ENCODE measurements around the gene GALNT2. TPM values are rescaled to one million over a fixed set of nuclear protein-coding genes. Genes with fewer than 3 reads are reported as not detected.

The GALNT2 gene
- total and polyA plus RNA-seq, 2 of the 4 experiments (the other 2 are of a cell fraction) = 50.4 to 189 TPM

DNA sequence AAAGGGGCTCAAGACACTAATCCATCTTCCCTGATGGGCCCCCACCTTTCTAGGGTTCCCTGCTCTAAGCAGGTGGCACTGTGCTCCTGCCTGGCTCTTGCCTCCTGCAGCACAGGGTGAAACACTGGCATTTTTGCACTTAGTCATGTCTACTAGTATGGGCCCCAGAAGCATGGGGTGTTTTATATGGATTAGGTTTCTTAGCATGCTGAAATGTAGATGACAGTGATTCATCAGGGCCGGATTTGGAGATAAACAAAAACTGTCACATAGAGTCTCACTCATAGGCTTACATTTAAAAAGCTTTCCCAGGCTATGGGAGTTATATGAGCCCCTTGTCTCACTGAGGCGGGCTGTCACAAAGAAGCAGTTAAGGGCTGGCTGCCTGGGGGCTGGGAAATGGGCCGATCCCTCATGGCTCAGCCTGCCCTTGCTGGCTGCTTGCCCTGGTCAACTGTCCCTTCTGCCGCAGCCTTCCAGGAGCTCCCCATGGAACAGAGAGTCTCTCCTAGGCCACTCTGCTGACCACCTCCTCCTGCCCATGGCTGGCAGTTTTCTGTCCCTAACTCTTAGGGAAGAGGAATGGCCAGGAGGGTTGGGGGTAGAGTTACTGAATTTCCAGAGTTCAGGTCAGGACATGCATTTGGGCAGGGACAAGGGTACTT lies 6.5 kb downstream of the GALNT2 start:
- dilution Hi-C loops (cut with HindIII; ENCODE audit: low sequenced_read_pairs, unreplicated experiment) = no loop called here
- H2AFZ ChIP-seq (replicated peaks; ENCODE audit: low read length, poor library complexity) = no peak overlapping the region

More for the DNA sequence above, 6.5 kb downstream of the GALNT2 start:
- Histone ChIP-seq H3K27me3 (ENCODE audit: control insufficient read depth, insufficient read depth, low read length) (no peaks in the 10 kb centered on the region), H3K9me1 (ENCODE audit: insufficient read depth, low read length) (peaks cover 46% of the 10 kb centered on the region), H3K4ac (ENCODE audit: low read depth, low read length) (peak overlapping the region; percentile 74), H2BK15ac (ENCODE audit: low read depth, low read length) (peak overlapping the region; percentile 71; the same call in 1 of the 3 replicates), H4K8ac (ENCODE audit: low read depth in 2 of 2, low read length in 2 of 2) (peak overlapping the region in 1 of 2 experiments; percentile 57; a peak in 1 of 4 replicates), H4K20me1 (ENCODE audit: insufficient read depth, low read length) (peaks cover 76% of the 10 kb centered on the region), H2AK5ac (ENCODE audit: low read depth, low read length) (peak overlapping the region; percentile 66), H3K4me3 (ENCODE audit: insufficient read depth, low read depth, low read length) (no peak overlapping the region), H4K91ac (ENCODE audit: insufficient read depth, low read depth, low read length) (peak overlapping the region; percentile 76), H2AK9ac (replicated peaks; ENCODE audit: low read depth, low read length, poor library complexity) (no peak overlapping the region), H4K5ac (ENCODE audit: low read depth, low read length) (no peak overlapping the region), H3K9me3 (ENCODE audit: control insufficient read depth, insufficient read depth, low read length) (no peaks in the 10 kb centered on the region), H3K14ac (replicated peaks; ENCODE audit: low read depth, low read length) (peak overlapping the region; percentile 43), H3K56ac (ENCODE audit: extremely low read depth, insufficient read depth, low read length) (no peak overlapping the region), H3K79me1 (ENCODE audit: low read depth in 1 of 2, low read length in 2 of 2) (peaks cover 30 to 94% of the 10 kb centered on the region in 2 experiments), H3K18ac (ENCODE audit: low read depth, low read length) (no peak overlapping the region), H3K4me1 (ENCODE audit: control insufficient read depth, insufficient read depth, low read length) (peaks cover 30% of the 10 kb centered on the region), H3K27ac (ENCODE audit: insufficient read depth, low read length) (peak overlapping the region; percentile 46; the same call in 1 of the 2 replicates), H3K23ac (ENCODE audit: low read depth, low read length) (no peak overlapping the region), H3K36me3 (ENCODE audit: control insufficient read depth, insufficient read depth, low read length) (peaks cover 6% of the 10 kb centered on the region; the same call in 1 of the 2 replicates), H2BK120ac (ENCODE audit: low read depth, low read length) (peak overlapping the region; percentile 53), H3K4me2 (ENCODE audit: low read depth, low read length) (peak overlapping the region; percentile 3), H3K9ac (ENCODE audit: low read depth, low read length) (no peak overlapping the region), H2BK20ac (ENCODE audit: low read depth, low read length) (0 out of 2 replicates have a peak overlapping the region, but pooled peaks have one; percentile 58), H2BK5ac (ENCODE audit: low read depth, low read length, poor library complexity, severe bottlenecking) (peak overlapping the region; percentile 58)
- no CpG with 5 or more reads among the region's 4 CpGs for WGBS, 2 experiments (ENCODE audit: extremely low coverage in 2 of 2, insufficient read length in 1 of 2)
- TF ChIP-seq FOS (IDR thresholded peaks at IDR 0.05; ENCODE audit: low read depth, low read length) (0 out of 2 replicates have a peak, but pooled peaks have one; percentile 14), SMC3 (IDR thresholded peaks at IDR 0.05; ENCODE audit: low read depth, low read length) (no peak; the same call in 1 of the 2 replicates), POLR2A (IDR thresholded peaks at IDR 0.05; ENCODE audit: low read depth, low read length) (peak; percentile 52), CEBPB (IDR thresholded peaks at IDR 0.05; ENCODE audit: low read depth, low read length) (0 out of 2 replicates have a peak, but pooled peaks have one; percentile 6), NFE2L2 (IDR thresholded peaks at IDR 0.05; ENCODE audit: low read depth, low read length) (peak; percentile 8; the same call in 1 of the 2 replicates), MAFK (IDR thresholded peaks at IDR 0.05; ENCODE audit: low read depth, low read length) (0 out of 2 replicates have a peak, but pooled peaks have one; percentile 13)
- ChIA-PET POLR2A (ENCODE audit: unreplicated experiment) (no interaction called here), CTCF (no interaction called here)
- DNase-seq (peak; percentile 91), ATAC-seq (ENCODE audit: low read depth) (peak; percentile 65)
- BruUV-seq (replicated peaks) = no TSS peak
- in situ Hi-C loops (cut with MboI; ENCODE audit: low sequenced_read_pairs) (no loop called here), intact Hi-C loops (cut with micrococcal nuclease) (no loop called here)

All from IMR-90 (cell line).